ENCODE data around the gene NCAM2.

NCAM2 gene

DNA sequence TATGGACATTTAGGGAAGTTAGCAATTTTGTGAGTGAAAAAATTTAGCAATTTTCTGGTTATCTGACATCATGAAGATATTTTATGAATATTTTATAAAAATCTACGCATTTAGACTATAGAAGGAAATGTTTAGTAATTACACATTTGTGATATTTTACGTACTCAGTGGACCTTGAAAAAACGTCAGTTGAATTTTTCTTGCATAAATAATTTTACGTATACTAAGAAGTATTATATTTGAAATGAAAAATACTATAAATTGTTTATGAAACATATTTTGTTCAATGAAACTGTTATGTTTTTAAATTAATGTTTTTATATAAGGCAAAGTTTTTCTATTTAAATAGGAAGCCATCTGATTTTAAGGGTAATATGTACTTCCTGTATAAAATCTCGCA is 462.8 kb downstream of the NCAM2 start:
- no peak for DNase-seq (ENCODE audit: low spot score)

DNA sequence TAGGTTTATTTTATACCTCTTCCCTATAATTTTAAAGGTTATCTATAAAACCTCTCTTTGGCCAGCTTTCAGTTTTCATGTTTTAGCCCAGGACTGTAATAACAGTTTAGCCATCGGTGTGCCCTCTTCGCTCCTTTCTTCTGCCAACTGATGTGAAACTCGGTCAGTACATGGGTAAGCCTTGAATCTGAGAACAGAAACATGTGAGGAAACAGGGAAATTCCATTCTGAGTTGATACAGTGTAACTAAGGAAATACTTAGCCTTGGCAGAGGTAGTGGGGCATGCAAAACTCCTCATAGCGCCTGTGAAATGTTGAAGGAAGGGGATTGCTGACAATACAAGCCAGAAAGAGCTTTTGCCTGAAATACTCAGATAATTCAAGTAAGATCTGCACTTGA is 465.2 kb downstream of the NCAM2 start:
- DNase-seq (ENCODE audit: low spot score) = no peak

DNA sequence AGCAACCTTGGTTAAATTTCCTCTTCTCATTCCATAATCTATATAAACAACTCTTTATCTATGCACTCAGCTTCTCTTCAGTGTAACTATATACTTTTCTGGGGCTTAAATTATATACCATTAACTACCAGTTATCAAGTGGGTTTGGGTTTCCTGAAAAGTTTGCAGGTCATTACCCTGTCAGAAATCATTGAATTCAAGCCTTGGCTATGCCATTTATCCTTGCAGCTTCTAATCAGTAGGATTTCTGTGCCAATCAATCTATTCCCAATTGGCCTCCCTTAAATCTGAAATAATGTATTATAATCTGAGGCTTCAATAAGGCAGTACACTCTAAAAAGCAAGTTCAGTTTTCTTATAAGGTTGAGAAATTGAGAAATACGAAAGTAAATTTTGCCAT is 466.5 kb downstream of the NCAM2 start:
- DNase-seq (ENCODE audit: low spot score) = no peak

DNA sequence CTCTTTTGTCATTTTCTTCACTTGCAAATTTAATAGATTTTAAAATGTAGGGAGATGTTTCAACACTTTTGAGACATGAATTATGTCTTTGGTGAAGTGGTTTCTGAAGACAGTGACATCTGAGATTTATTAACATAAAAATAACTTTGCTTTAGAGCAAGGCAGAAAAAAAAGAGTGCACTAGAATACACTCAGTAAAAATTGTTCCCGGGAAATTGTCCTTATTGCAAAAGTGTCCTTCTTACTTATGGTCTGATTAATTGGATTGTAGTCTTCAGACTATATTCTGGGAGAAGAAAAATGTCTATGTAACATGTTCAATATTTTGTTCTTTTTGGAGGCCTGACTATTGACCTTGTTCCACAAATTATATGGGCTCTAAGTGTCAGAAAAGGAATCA is 468.5 kb downstream of the NCAM2 start:
- DNase-seq (ENCODE audit: low spot score) = no peak

GRCh38 chr21:21468003-21468402 is 469.8 kb downstream of the NCAM2 start:
- no peak for DNase-seq (ENCODE audit: low spot score)

DNA sequence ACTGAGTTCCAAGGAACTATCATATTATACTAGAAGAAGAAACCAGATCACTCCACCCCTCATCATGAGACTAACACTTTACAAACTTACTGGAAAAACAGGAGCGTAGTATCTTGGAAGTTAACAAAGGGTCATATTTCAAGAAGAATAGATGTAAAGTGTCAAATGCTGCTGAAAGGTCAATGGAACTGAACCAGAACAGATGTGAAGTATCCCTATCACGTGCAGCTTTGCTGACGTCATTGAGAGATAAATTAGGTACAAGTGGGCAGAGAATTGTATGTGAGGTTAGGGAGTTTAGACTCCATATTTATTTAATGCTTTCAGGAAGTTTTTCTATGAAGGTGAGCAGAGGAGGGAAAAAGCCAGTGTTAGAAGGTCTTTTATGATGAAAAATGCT is 483.0 kb downstream of the NCAM2 start:
- DNase-seq (ENCODE audit: low spot score) = no peak

GRCh38 chr21:21508859-21509258 is 510.6 kb downstream of the NCAM2 start:
- no peak for DNase-seq (ENCODE audit: low spot score)

DNA sequence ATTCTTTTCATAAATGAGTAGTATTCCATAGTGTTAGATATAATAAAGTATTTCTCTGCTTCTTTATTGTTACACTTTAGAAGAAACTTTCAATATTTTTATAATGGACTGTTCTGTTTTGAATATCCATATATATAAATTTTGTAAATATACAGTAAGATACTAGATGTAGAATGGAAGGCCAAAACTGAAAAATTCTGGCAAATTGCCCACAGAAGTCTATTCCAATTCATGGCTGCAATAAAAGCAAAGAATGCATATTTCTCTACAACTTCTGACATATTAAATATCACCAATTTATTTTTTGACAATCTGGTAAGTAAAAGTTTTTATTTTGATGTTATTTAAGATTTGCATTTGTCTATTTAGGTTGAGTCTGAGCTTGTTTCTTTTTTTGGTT is 532.5 kb downstream of the NCAM2 start:
- DNase-seq (ENCODE audit: low spot score) = no peak

GRCh38 chr21:21547368-21547953 is 549.3 kb downstream of the NCAM2 start:
- DNase-seq (ENCODE audit: low spot score) = no peak

DNA sequence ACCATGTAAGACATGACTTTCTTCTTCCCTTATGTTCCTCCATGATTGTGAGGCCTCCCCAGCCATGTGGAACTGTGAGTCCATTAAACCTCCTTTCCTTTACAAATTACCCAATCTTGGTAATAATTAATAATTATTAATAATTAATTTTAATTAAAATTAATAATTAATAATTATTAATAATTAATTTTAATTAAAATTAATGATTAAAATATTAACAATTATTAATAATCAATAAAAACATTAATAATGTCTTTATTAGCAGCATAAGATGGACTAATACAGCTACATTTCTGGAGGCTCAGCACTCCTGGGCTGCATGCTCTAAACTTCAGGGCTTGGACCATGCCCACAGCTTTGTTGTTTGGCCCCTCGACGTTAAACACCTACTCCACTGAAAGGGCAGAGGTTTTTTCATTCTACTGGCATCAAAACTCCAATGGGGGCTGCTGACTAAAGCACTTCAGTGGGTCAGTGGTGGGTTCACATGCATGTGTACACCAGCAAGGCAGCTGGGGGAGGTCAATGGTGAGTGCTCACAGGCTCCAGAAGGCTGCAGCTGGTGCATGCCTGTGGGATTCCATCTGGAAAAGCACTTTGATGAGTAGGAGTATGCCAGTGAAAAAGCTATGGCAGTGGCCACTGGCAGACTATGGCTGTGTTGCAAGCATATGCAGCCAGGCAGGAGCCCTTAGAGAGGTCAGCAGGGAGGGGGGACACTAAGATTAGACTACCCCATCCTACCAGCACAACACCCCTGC is 561.3 kb downstream of the NCAM2 start:
- DNase-seq (ENCODE audit: low spot score) = no peak
